ELF-1 (cell line): ENCODE results near the gene F2RL3.
"Not testable (repeated sequence)": the region's sequence is repeated elsewhere in the genome, so short reads cannot be mapped to it uniquely, and the experiment has no call there.

ENCODE experiments used
- DNase-seq: peaks from one replicate; pipeline ENCODE4 v3.0.0-alpha.2; 2016; ENCODE audit warnings: low read depth, low spot score

The F2RL3 gene

DNA sequence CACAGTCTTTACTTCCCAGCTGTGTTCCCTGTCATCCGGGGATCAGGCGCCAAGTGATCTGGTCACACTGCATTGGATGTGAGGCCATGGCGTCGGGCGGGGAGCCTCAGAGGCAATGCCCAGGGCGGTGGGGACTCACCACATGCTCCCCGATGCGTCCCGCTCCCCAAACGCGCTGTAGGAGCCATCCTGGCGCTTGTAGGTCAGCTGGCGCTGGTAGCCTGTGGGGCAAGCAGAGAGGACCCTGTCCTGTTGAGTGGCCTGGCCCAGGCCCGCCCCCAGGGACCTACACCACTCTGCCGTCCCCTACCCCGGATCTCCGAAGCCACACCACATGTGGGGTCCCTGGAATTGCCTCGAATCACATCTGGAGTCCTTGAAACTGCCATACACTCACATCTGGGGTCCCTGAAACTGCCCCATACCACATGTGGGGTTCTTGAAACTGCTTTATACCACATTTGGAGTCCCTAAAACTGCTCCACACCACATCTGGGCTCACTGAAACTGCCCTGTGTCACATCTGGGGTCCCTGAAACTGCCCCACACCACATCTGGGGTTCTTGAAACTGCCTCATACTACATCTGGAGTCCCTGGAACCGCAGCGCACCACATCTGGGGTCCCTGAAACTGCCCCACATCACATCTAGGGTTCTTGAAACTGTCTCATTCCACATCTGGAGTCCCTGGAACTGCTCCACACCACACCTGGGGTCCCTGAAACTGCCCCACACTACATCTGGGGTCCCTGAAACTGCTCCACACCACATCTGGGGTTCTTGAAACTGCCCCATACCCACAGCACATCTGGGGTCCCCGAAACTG is 33.2 kb downstream of the F2RL3 start:
- DNase-seq, result no peak

DNA sequence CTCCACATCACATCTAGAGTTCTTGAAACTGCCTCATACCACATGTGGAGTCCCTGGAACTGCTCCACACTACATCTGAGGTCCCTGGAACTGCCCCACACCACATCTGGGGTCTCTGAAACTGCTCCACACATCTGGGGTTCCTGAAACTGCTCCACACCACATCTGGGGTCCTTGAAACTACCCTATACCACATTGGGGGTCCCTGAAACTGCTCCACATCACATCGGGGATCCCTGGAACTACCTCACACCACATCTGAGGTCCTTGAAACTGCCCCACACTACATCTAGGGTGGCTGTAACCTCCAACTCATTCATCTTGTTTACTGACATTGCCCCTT is 33.8 kb downstream of the F2RL3 start:
- DNase-seq, result no peak

DNA sequence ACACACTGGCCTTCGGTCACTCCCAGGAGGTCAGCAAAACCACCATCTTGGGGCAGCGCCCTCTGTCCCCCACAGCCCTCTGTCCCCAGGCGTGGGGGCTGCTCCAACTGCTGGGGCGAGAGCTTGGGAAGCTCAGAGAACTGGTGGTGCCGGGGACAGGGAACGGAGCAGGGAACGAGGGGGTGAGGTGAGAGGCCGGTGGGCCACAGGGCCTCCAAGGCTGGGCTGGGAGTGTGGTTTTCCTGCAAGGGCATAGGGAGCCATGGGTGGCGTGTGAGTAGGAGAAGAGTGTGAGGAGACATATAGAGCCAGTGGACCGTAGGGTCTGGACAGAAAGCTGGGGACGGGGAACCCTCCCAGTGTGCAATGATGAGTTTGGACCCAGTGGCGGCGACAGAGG is 34.1 kb downstream of the F2RL3 start:
- no peak for DNase-seq

DNA sequence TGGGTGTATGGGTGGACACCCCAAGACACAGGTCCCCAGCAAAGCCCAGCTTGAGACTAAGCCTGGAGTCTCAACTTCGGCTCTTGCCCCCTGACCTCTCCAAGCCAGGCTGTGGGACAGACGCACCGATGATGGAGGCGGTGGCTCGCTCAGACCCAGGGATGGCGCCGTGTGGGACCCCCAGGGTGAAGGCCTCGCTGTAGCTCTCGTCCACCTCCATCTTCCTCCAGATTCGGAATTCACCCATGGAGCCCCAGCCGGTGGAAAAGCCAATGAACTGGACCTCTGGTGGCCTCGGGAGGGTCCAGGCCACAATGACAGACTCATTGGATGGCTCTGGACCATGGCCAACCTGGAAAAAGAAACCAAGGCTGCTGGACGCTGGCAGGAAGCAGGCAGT is 39.1 kb downstream of the F2RL3 start:
- DNase-seq, result no peak

DNA sequence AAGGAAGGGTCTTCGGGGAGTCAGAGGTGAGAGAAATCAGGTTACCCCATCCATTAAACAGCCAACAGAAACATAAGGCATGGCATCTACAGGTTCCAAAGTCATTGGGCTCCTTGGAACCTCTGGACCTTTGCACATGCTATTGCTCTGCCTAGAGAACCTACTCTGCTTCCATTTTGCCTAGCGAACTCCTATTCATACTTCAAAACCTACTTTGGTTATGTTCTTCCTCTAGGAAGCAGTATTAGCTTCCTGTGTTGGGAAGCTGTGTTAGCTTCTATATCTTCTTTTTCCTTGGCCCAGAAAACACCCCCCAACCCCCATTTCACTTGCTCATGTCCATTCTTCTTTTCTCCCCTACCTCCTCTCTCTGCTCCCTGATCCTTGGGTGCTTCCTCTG is 39.6 kb downstream of the F2RL3 start:
- no peak for DNase-seq

DNA sequence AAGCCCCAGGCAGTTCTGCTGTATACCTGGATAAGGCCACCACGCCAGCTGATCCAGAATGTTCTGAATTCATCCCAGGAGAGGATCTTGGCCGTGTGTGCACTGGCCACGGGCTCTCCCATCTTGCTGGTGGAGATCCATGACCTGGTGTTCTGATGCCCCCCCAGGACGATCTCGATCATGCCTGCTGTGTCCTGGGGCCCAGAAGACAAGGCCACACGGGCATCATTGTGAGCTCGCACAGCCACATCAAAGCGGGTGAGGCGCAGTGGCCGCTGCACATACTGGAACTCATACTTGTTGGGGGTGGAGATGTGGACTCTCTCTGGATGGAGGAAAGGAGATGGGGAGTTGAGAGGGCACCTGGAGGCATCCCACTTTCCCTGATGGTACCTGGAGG is 40.1 kb downstream of the F2RL3 start:
- DNase-seq, result no peak

DNA sequence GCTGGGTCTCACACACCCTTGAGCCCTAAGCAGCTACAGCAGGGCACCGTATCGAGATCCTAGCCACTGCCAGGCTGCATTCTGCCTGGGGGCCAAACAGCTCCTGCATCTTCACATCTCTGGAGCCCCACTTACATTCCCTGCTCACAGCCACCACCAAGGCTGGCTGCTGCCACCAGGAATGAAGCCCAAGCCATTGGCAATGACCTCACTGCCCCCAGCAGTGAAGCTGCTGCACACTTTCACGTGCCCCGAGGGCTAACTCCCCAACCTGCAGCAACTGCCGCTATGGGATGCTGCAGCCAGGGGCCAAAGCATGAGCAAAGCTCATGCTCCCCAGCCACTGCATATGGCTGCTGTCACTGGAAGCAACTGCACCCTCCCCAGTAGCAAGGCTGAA is 42.0 kb downstream of the F2RL3 start:
- no peak for DNase-seq

DNA sequence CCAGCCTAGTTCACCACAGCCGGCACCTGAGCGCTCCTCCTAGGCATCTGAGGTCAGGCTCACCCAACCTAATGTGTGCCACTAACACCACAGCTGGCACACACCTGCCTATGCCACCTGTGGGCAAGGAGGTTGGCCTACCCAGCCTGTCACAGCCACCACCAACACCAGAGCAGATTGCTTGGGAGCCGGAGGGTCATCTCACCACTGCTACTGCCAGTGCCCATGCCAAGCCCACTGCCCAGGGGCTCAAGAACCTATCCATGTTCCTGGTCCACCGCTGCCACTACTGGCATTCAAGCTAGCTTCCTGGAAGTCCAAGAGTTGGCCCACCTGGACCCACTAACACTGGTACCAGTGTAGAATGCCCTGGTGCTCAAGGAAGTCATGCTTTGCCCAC is 42.5 kb downstream of the F2RL3 start:
- no peak for DNase-seq

DNA sequence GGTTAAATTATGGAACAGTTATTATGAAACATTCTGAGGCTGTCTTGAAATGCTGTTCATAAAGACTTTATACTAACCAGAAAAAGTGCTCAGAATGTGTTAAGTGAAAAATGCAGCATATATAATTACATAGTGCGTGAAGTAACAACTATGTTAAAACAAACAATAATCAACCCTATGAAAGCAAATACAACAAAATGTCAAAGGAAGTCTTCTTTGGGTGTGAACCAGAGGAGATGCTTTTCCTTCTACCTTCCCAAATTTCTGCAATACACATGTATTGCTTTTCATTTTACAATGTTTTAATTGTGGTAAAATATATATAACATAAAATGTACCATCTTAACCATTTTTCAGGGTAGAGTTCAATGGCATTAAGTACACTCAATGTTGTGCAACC is 45.7 kb downstream of the F2RL3 start:
- DNase-seq, result no peak

DNA sequence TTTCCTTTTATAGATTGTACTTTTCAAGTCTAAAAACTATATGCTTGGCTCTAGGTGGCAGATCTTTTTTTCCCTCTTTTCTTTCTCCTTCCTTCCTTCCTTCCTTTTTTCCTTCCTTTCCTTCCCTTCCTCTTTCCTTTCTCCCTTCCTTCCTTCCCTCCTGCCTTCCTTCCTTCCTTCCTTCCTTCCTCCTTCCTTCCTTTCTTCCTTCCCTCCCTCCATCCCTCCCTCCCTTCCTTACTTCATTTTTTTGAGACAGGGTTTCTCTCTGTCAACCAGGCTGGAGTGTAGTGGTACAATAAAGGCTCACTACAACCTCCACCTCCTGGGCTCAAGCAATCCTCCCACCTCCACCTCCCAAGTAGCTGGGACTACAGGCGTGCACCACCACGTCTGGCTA is 48.1 kb downstream of the F2RL3 start:
- no peak for DNase-seq

DNA sequence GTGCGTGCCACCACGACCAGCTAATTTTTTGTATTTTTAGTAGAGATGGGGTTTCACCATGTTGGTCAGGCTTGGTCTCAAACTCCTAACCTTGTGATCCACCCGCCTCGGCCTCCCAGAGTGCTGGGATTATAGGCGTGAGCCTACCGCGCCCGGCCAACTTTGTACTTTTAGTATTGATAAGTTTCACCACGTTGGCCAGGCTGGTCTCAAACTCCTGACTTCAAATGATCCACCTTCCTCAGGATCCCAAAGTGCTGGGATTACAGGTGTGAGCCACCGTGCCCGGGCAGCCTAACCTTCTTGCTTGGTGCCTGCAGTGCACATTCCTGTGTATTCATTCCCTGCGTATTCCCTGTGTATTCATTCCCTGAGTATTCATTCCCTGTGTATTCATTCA is 49.0 kb downstream of the F2RL3 start:
- not testable (repeated sequence) for DNase-seq

DNA sequence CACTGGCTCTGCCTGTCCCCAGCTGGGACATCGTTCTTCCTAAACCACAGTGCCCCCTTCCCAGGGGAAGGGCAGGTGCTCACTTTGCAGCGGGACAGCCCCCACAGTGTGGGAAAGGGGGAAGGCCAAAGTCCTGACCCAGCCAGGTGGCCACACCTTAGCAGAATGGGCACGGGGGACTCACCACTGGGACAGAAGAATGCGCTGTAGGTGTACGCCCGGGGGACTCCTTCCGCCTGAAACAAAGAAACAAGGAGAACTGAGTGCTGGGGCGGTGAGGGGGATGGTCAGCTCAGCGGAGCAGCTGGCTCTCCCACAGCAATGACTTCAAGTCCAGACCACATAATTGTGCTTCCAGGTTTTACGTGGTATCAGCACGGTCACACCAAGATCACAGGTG is 49.4 kb downstream of the F2RL3 start:
- peak; percentile 32 for DNase-seq

DNA sequence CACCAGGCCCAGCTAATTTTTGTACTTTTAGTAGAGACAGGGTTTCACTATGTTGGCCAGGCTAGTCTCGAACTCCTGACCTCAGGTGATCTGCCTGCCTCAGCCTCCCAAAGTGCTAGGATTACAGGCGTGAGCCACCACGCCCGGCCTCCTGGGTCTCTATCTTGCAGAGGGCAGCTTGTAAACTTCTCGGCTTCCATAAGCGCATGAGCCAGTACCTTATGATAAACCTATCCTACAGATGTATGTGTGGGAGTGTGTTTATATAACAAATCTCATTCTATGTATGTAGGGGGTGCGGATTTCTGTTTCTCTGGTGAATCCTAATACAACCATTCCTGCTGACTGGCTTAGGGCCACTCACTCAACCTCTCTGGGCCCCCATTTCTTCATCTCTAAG is 51.3 kb downstream of the F2RL3 start:
- DNase-seq, result not testable (repeated sequence)

DNA sequence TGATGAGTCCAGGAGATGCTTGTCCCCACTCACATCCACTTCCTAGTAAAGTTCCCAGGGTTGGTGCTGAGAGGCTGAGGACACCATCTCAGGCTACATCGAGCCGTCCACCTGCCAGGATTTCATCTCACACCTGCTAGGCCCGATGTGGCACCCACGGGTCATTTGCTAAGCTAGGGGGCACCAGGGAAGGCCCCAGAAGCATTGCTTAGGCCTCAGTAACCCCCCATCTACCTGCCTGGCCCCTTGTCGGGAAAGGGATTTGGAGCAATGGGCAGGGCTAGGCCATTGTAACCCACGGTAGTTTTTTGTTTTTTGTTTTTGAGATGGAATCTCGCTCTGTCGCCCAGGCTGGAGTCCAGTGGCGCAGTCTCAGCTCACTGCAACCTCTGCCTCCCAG is 51.8 kb downstream of the F2RL3 start:
- no peak for DNase-seq
